Measurements from ENCODE around the gene TPK1.

DNA sequence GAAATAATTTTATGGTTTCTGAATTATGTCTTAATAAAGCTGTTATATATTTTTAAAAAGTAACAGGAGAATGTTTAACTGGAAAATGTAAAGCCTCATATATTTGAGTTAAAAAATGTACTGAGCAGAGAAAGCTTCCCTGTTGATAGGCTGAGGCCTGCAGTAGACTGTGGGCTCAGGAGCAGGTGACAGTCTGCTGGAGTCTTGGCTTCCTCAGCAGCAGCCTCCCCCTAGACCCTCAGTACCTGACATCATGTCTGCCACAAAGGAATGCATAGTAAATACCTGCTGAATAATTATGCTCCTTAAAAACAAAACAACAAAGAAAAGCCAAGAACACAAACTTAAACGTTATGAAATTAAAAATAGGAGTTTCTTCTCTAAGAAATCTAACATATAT, 358.5 kb downstream of the TPK1 start:
- no peak for TF ChIP-seq EZH2 (IDR thresholded peaks at IDR 0.05)
- TF ChIP-seq POLR2AphosphoS5 (IDR thresholded peaks at IDR 0.05; ENCODE audit: borderline replicate concordance, low read depth, low read length): no peak
- TF ChIP-seq FOXP2 (optimal IDR thresholded peaks at IDR 0.05; ENCODE audit: control extremely low read depth, extremely low read length, insufficient read depth): no peak
